ENCODE data around the gene TXNRD1. TPM values are rescaled to one million over a fixed set of nuclear protein-coding genes. Genes with fewer than 3 reads are reported as not detected.

Gene TXNRD1
- total and polyA plus RNA-seq, 7 experiments from 2014 or later, result 19.1 to 73.5 (median 35.6) TPM

DNA sequence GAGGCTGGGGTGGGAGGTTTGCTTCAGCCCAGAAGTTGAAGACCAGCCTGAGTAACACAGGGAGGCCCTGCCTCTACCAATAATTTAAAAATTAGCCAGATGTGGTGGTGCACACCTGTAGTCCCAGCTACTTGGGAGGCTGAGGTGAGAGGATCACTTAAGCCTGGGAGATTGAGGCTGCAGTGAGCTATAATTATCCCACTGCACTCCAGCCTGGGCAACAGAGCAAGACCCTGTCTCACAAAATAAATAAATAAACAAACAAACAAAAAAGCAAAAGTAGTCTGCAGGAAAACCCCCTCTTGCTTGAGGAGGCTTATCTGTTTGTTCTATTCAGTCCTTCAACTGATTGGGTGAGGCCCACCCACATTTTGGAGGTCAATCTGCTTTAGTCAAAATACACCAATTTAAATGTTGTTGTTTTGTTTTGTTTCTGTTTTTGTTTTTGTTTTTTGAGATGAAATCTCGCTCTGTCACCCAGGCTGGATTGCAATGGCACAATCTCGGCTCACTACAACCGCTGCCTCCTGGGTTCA lies 24.9 kb upstream of the TXNRD1 start:
- Mint-ChIP-seq H3K9me3 (peaks cover 0 to 4% (median 0%) of the 10 kb centered on the region in 11 donors), H3K36me3 (no peaks in the 10 kb centered on the region), H3K4me3 (no peak overlapping the region), H3K27ac (no peak overlapping the region), H3K4me1 (no peaks in the 10 kb centered on the region), H3K27me3 (peaks cover 0 to 16% (median 0%) of the 10 kb centered on the region in 5 donors)
- Histone ChIP-seq H3K27me3 (ENCODE audit: control insufficient read depth in 2 of 2, insufficient read depth in 2 of 2, low read length in 2 of 2) (peaks cover 0 to 3% of the 10 kb centered on the region in 2 donors), H3K4me3 (ENCODE audit: low read length) (no peak overlapping the region), H3K36me3 (ENCODE audit: control insufficient read depth in 2 of 3, insufficient read depth in 3 of 3, low read length in 3 of 3) (no peaks in the 10 kb centered on the region), H3K9me3 (ENCODE audit: control insufficient read depth in 2 of 3, low read length in 3 of 3) (no peaks in the 10 kb centered on the region), H3K27ac (ENCODE audit: low read depth, low read length) (no peak overlapping the region), H3K4me1 (ENCODE audit: control insufficient read depth in 2 of 2, insufficient read depth in 2 of 2, low read length in 2 of 2) (no peaks in the 10 kb centered on the region)
- POLR2A ChIA-PET, result no interaction called here
- DNase-seq (no peak), ATAC-seq (no peak)
- intact Hi-C loops (cut with micrococcal nuclease), result no loop called here
- CTCF ChIA-PET, result no interaction called here

DNA sequence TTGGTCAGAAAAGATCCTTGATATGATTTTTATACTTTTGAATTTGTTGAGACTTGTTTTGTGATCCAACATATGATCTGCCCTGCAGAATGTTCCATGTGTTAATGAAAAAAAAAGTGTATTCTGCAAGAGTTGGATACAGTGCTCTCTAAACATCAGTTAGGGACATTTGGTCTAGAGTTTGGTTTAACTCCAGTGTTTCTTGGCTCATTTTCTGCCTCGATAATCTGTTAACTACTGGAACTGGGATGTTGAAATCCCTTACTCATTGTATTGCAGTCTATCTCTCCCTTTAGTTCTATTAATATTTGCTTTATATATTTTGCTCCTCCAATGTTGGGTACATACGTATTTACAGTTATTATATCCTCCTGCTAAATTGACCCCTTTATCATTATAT lies 18.3 kb upstream of the TXNRD1 start:
- no peak overlapping the region for H3K4me3 ChIP-seq (ENCODE audit: low read length)
- intact Hi-C loops (cut with micrococcal nuclease), result no loop called here
- peaks cover 0 to 3% of the 10 kb centered on the region in 2 donors for H3K27me3 ChIP-seq (ENCODE audit: control insufficient read depth in 2 of 2, insufficient read depth in 2 of 2, low read length in 2 of 2)
- ATAC-seq (no peak), DNase-seq (no peak)
- CTCF ChIA-PET, result no interaction called here
- H3K36me3 Mint-ChIP-seq, result peaks cover 0 to 6% (median 3%) of the 10 kb centered on the region in 5 donors
- no peak overlapping the region for H3K4me3 Mint-ChIP-seq
- H3K4me1 ChIP-seq (ENCODE audit: control insufficient read depth in 2 of 2, insufficient read depth in 2 of 2, low read length in 2 of 2), result no peaks in the 10 kb centered on the region
- peaks cover 0 to 4% (median 3%) of the 10 kb centered on the region in 7 donors for H3K4me1 Mint-ChIP-seq
- H3K27ac ChIP-seq (ENCODE audit: low read depth, low read length), result no peak overlapping the region
- H3K9me3 ChIP-seq (ENCODE audit: control insufficient read depth in 2 of 3, low read length in 3 of 3), result no peaks in the 10 kb centered on the region
- POLR2A ChIA-PET, result no interaction called here
- peaks cover 0 to 11% (median 8%) of the 10 kb centered on the region in 11 donors for H3K9me3 Mint-ChIP-seq
- H3K27me3 Mint-ChIP-seq, result peaks cover 5 to 46% (median 9%) of the 10 kb centered on the region in 5 donors
- no peak overlapping the region for H3K27ac Mint-ChIP-seq
- no peaks in the 10 kb centered on the region for H3K36me3 ChIP-seq (ENCODE audit: control insufficient read depth in 2 of 3, insufficient read depth in 3 of 3, low read length in 3 of 3)

- Histone ChIP-seq H3K4me3 (ENCODE audit: low read length) (no peak overlapping the region), H3K4me1 (ENCODE audit: control insufficient read depth in 2 of 2, insufficient read depth in 2 of 2, low read length in 2 of 2) (no peaks in the 10 kb centered on the region), H3K27ac (ENCODE audit: low read depth, low read length) (no peak overlapping the region), H3K27me3 (ENCODE audit: control insufficient read depth in 2 of 2, insufficient read depth in 2 of 2, low read length in 2 of 2) (peaks cover 0 to 3% of the 10 kb centered on the region in 2 donors), H3K36me3 (ENCODE audit: control insufficient read depth in 2 of 3, insufficient read depth in 3 of 3, low read length in 3 of 3) (no peaks in the 10 kb centered on the region), H3K9me3 (ENCODE audit: control insufficient read depth in 2 of 3, low read length in 3 of 3) (no peaks in the 10 kb centered on the region)
- ChIA-PET POLR2A (no interaction called here), CTCF (interaction anchor here (0.5 to 2.0 kb wide), 11 partner anchors 15 to 838 kb away, joined by 3 to 8 read pairs (median 4); no protein-coding TSS in a partner anchor)
- Mint-ChIP-seq H3K36me3 (peaks cover 0 to 6% (median 3%) of the 10 kb centered on the region in 5 donors), H3K4me3 (no peak overlapping the region), H3K4me1 (peaks cover 0 to 4% (median 3%) of the 10 kb centered on the region in 7 donors), H3K27me3 (peaks cover 5 to 34% (median 9%) of the 10 kb centered on the region in 5 donors), H3K9me3 (peaks cover 0 to 11% (median 8%) of the 10 kb centered on the region in 11 donors), H3K27ac (no peak overlapping the region)
- no peak for DNase-seq
- no peak for ATAC-seq
- intact Hi-C loops (cut with micrococcal nuclease), result loop anchor here in 1 of 2 donors (10.0 kb wide), 2 partner anchors 675 to 1185 kb away; no protein-coding TSS in a partner anchor
Measured at GRCh38 chr12:104199964-104200363, 15.6 kb upstream of the TXNRD1 start.

GRCh38 chr12:104201238-104202001 lies 14.2 kb upstream of the TXNRD1 start:
- POLR2A ChIA-PET, result no interaction called here
- Histone ChIP-seq H3K4me1 (ENCODE audit: control insufficient read depth in 2 of 2, insufficient read depth in 2 of 2, low read length in 2 of 2) (no peaks in the 10 kb centered on the region), H3K4me3 (ENCODE audit: low read length) (no peak overlapping the region), H3K9me3 (ENCODE audit: control insufficient read depth in 2 of 3, low read length in 3 of 3) (no peaks in the 10 kb centered on the region), H3K36me3 (ENCODE audit: control insufficient read depth in 2 of 3, insufficient read depth in 3 of 3, low read length in 3 of 3) (no peaks in the 10 kb centered on the region), H3K27ac (ENCODE audit: low read depth, low read length) (no peak overlapping the region), H3K27me3 (ENCODE audit: control insufficient read depth in 2 of 2, insufficient read depth in 2 of 2, low read length in 2 of 2) (no peaks in the 10 kb centered on the region)
- peaks cover 5 to 24% (median 9%) of the 10 kb centered on the region in 5 donors for H3K27me3 Mint-ChIP-seq
- H3K36me3 Mint-ChIP-seq, result peaks cover 0 to 6% (median 3%) of the 10 kb centered on the region in 5 donors
- H3K27ac Mint-ChIP-seq, result no peak overlapping the region
- peak overlapping the region in 1 of 10 donors; percentile 54 for H3K4me3 Mint-ChIP-seq
- peaks cover 0 to 4% (median 3%) of the 10 kb centered on the region in 7 donors for H3K4me1 Mint-ChIP-seq
- intact Hi-C loops (cut with micrococcal nuclease), result loop anchor here (1.0 to 10.0 kb wide), 6 partner anchors 14 to 1183 kb away; partner anchors contain the start of gene TXNRD1 (in 1 of the 2)
- ATAC-seq (peak; percentile 78), DNase-seq (peak; percentile 8 to 72 (median 59))
- peaks cover 0 to 11% (median 8%) of the 10 kb centered on the region in 11 donors for H3K9me3 Mint-ChIP-seq
- CTCF ChIA-PET, result interaction anchor here (0.6 to 0.7 kb wide), 3 partner anchors 15 to 684 kb away, joined by 3 read pairs; no protein-coding TSS in a partner anchor

DNA sequence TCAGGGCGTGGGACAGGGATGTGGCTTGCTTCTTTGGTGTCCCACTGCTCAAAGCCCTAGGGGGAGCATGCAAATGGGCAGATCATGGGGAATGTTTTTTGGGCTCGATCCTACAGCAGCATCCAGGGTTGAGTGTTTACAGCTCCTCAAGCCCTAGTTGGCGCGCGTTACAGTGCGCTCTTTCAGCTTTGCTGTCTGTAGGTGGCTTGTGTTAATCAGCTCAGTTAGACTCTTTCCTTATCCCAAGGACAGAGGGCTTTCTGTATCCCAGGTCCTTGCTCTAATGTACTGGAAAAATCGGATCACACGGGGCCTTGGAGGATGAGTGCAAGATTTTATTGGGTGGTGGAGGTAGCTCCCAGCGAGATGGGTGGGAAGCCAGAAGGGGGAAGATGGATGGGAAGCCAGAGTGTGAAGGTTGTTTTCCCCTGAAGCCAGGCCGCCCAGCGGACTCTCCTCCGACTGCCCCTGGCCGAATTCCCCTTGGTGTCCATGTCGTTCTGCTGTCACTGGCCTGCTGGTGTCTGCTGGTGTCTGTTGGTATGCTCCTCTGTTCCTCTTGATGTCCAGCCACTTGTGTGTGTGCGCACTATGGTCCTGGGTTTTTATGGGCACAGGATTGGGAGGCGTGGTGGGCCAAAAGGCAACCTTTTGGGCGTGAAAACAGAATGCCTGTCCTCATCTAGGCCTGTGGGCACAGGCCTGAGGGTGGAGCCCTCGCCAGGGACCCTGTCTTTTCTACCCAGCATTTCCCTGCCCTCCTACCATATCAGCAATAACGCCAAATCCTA lies 10.7 kb upstream of the TXNRD1 start:
- Mint-ChIP-seq H3K4me3 (no peak overlapping the region), H3K9me3 (peaks cover 0 to 9% (median 7%) of the 10 kb centered on the region in 11 donors)
- CTCF ChIA-PET, result interaction anchor here (0.7 to 1.8 kb wide), 6 partner anchors 147 to 1944 kb away, joined by 3 to 5 read pairs (median 4); no protein-coding TSS in a partner anchor

More for the DNA sequence above, 10.7 kb upstream of the TXNRD1 start:
- H3K27ac Mint-ChIP-seq, result no peak overlapping the region
- H3K4me1 Mint-ChIP-seq, result peaks cover 0 to 7% (median 3%) of the 10 kb centered on the region in 7 donors
- no peak for ATAC-seq
- no peaks in the 10 kb centered on the region for H3K4me1 ChIP-seq (ENCODE audit: control insufficient read depth in 2 of 2, insufficient read depth in 2 of 2, low read length in 2 of 2)
- POLR2A ChIA-PET, result no interaction called here
- H3K27me3 ChIP-seq (ENCODE audit: control insufficient read depth in 2 of 2, insufficient read depth in 2 of 2, low read length in 2 of 2), result no peaks in the 10 kb centered on the region
- H3K27me3 Mint-ChIP-seq, result peaks cover 5 to 19% (median 11%) of the 10 kb centered on the region in 5 donors
- H3K36me3 ChIP-seq (ENCODE audit: control insufficient read depth in 2 of 3, insufficient read depth in 3 of 3, low read length in 3 of 3), result no peaks in the 10 kb centered on the region
- H3K27ac ChIP-seq (ENCODE audit: low read depth, low read length), result no peak overlapping the region
- no peak overlapping the region for H3K4me3 ChIP-seq (ENCODE audit: low read length)
- no peak for DNase-seq
- intact Hi-C loops (cut with micrococcal nuclease), result loop anchor here in 1 of 2 donors (10.0 kb wide), 2 partner anchors 670 to 1180 kb away; no protein-coding TSS in a partner anchor
- no peaks in the 10 kb centered on the region for H3K9me3 ChIP-seq (ENCODE audit: control insufficient read depth in 2 of 3, low read length in 3 of 3)
- H3K36me3 Mint-ChIP-seq, result peaks cover 0 to 5% (median 3%) of the 10 kb centered on the region in 5 donors

Measured in naive thymus-derived CD4-positive, alpha-beta T cell (primary cell).